ENCODE data around the gene CLRN1.

CLRN1 gene

DNA sequence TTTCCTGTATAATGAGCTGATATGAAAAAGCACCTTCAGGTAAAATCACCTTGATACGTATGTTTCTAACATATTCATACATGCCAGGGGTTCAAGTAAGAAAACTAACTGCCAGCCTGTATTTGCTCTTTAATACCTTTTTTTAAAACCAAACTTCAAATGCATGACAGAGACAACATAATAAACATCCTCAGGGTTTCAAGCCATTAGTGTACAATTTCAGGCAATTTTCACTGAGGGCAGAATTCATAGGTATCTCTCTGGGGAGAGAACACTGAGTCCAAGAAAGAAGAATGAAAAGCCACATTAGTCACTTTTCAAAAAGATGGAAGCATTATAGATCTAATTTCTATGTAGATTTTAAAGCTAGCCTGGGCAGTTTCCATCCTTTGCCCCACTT is 94.2 kb downstream of the CLRN1 start:
- no peak for TF ChIP-seq POLR2AphosphoS5 (IDR thresholded peaks at IDR 0.05; ENCODE audit: low read depth, low read length)

DNA sequence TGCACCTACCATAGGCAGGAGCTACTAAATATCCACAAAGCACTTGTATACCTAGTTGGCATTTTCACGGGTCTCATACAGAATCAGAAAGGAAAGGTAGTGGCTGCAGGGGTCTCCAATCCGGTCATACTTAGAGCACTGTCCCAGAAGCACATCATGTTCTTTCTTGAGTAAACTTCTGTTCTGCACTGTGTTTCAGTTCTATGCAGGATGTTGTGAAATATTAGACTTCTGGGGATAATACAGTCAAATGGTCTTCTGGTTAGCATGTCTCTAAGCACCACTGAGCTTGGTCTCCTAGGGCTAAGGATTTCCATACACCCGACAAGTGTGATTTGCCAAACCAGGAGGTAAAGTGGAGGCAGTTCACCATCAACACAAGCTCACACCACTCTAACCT is 95.2 kb downstream of the CLRN1 start:
- TF ChIP-seq TAF1 (IDR thresholded peaks at IDR 0.05; ENCODE audit: borderline replicate concordance, insufficient read depth, low read length) (no peak), SIN3A (IDR thresholded peaks at IDR 0.05; ENCODE audit: borderline replicate concordance, insufficient read depth, low read length) (no peak), POLR2AphosphoS5 (IDR thresholded peaks at IDR 0.05; ENCODE audit: low read depth, low read length) (no peak), FOXP2 (optimal IDR thresholded peaks at IDR 0.05; ENCODE audit: borderline replicate concordance, extremely low read depth, extremely low read length, insufficient read depth) (no peak)
- TF ChIP-seq, protein P1, sequence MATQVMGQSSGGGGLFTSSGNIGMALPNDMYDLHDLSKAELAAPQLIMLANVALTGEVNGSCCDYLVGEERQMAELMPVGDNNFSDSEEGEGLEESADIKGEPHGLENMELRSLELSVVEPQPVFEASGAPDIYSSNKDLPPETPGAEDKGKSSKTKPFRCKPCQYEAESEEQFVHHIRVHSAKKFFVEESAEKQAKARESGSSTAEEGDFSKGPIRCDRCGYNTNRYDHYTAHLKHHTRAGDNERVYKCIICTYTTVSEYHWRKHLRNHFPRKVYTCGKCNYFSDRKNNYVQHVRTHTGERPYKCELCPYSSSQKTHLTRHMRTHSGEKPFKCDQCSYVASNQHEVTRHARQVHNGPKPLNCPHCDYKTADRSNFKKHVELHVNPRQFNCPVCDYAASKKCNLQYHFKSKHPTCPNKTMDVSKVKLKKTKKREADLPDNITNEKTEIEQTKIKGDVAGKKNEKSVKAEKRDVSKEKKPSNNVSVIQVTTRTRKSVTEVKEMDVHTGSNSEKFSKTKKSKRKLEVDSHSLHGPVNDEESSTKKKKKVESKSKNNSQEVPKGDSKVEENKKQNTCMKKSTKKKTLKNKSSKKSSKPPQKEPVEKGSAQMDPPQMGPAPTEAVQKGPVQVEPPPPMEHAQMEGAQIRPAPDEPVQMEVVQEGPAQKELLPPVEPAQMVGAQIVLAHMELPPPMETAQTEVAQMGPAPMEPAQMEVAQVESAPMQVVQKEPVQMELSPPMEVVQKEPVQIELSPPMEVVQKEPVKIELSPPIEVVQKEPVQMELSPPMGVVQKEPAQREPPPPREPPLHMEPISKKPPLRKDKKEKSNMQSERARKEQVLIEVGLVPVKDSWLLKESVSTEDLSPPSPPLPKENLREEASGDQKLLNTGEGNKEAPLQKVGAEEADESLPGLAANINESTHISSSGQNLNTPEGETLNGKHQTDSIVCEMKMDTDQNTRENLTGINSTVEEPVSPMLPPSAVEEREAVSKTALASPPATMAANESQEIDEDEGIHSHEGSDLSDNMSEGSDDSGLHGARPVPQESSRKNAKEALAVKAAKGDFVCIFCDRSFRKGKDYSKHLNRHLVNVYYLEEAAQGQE (IDR thresholded peaks at IDR 0.05; ENCODE audit: insufficient read depth in 1 of 2, low read depth in 2 of 2, low read length in 2 of 2): no peak

DNA sequence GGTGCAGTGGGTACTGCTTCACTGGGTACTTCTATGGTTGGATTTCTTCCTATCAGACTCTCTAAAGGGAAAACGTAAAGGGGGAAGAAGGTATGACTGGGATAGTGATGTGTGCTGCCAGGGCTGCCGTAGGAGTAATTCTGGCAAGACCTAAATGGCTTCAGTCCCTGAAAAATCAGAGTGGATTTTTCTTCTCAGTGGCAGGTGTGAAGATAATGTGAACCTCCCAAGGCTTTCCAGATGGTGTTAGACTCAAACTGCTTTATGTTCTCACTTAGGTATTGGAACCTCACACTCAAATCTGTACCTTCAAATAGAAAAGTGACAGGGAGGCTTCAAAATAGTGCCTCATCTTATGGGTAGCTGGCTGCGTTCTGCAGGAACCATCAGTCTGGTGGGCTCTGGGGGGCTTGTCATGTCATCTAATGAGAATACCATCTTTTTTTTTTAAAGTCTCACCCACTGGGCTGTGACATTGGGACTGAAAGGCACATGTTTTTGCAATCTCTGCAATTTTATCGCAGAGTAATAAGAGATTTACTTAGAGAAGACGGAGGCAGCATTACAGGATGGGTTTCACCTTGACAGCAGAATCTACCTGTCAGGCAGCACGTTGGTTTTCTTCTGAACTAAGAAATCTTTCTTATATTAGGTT is 95.8 kb downstream of the CLRN1 start:
- TF ChIP-seq POLR2AphosphoS5 (IDR thresholded peaks at IDR 0.05; ENCODE audit: low read depth, low read length) (no peak), FOXP2 (optimal IDR thresholded peaks at IDR 0.05; ENCODE audit: borderline replicate concordance, extremely low read depth, extremely low read length, insufficient read depth) (no peak), TAF1 (IDR thresholded peaks at IDR 0.05; ENCODE audit: borderline replicate concordance, insufficient read depth, low read length) (no peak), SIN3A (IDR thresholded peaks at IDR 0.05; ENCODE audit: borderline replicate concordance, insufficient read depth, low read length) (no peak)
- TF ChIP-seq, protein P1 (IDR thresholded peaks at IDR 0.05; ENCODE audit: insufficient read depth in 1 of 2, low read depth in 2 of 2, low read length in 2 of 2): no peak
